ENCODE data around the gene RAPGEF4.

- TF ChIP-seq CTCF (IDR thresholded peaks at IDR 0.05), result no peak
- TF ChIP-seq EZH2 (IDR thresholded peaks at IDR 0.05; ENCODE audit: borderline replicate concordance, insufficient read depth, low read depth, low read length, poor library complexity, severe bottlenecking), result no peak
Observed at GRCh38 chr2:172977270-172978062, 241.8 kb downstream of the RAPGEF4 start.

Data from B cell (primary cell).